HG02678 (cell line): ENCODE results near the gene RHBDF1.

Source experiments
- ATAC-seq: cut with Tn5 transposase; IDR thresholded peaks from one replicate; pipeline ENCODE4 v1.9.1; 2021; ENCODE audit warnings: mild to moderate bottlenecking, moderate library complexity; ENCODE audit not compliant: unreplicated experiment

Gene RHBDF1

GRCh38 chr16:72561-73548, at the start of gene RHBDF1:
Gene RHBDF1, minus strand, starts transcription at chr16:72631. Its CDS starts 7,616 bp downstream, at chr16:65015.
- ATAC-seq: no peak

- ATAC-seq: no peak
Measured at GRCh38 chr16:120756-121155, 48.3 kb upstream of the RHBDF1 start.

DNA sequence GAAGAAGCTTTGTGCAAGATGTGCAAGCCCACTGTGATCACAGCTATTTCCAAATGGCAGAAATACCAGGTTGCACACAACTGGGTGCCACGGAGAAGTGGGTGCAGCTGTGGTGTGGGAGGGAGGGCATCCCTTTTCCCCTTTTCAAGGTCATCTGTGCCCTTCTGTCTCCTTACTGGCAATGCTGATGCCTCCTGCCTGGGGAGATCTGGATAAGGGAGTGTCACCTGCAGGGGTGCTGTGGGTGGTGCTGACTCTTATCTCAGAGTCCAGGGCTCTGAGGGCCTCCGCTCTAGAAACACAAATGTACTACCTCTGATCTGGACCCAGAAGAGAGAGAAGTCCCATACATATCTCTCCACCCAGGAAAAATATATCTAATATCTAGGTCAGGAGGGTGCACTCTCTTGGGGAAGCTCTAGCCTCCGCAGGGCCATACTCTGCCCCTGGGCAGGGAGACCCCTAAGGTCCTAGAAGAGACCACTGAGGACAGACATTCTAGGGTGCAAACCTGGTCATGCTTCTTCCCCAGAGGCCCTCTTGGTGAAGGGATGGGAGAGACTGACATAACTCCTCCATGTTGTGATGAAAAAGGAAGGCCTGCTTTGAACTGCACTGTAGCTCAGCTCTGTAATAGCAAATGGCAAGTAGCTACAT, 47.5 kb upstream of the RHBDF1 start:
- ATAC-seq: no peak

DNA sequence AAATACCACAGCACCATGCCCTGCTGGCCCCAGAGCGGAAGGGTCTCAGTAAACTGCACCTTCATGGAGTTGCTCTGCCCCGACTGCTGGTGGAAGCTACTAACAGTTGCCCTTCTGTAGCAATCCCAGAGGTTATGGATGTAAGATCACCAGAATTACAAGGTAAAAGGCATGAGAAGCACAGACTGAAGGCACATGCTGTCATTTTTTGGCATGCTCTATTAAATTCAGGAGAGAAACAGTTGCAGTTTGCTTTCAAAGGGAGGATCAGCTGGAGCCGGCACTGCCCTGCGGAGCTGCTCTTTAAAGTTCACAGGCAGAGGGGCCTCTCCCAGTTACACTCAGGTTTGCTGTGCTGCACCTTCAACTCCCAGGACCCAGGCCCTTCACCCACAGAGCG, 46.9 kb upstream of the RHBDF1 start:
- no peak for ATAC-seq

DNA sequence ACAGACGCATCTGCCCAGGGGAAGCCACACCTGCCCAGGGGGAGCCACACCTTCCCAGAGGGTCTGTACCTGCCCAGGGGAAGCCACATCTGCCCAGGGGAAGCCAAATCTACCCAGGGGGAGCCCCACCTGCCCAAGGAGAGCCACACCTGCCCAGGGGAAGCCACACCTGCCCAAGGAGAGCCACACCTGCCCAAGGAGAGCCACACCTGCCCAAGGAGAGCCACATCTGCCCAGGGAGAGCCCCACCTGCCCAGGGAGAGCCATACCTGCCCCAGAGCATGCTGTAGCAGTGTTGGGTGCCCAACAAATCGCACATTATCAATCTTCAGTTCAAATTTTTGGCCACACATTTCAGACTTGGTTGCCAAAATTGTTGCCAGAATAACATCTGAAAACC, 46.4 kb upstream of the RHBDF1 start:
- ATAC-seq: no peak

DNA sequence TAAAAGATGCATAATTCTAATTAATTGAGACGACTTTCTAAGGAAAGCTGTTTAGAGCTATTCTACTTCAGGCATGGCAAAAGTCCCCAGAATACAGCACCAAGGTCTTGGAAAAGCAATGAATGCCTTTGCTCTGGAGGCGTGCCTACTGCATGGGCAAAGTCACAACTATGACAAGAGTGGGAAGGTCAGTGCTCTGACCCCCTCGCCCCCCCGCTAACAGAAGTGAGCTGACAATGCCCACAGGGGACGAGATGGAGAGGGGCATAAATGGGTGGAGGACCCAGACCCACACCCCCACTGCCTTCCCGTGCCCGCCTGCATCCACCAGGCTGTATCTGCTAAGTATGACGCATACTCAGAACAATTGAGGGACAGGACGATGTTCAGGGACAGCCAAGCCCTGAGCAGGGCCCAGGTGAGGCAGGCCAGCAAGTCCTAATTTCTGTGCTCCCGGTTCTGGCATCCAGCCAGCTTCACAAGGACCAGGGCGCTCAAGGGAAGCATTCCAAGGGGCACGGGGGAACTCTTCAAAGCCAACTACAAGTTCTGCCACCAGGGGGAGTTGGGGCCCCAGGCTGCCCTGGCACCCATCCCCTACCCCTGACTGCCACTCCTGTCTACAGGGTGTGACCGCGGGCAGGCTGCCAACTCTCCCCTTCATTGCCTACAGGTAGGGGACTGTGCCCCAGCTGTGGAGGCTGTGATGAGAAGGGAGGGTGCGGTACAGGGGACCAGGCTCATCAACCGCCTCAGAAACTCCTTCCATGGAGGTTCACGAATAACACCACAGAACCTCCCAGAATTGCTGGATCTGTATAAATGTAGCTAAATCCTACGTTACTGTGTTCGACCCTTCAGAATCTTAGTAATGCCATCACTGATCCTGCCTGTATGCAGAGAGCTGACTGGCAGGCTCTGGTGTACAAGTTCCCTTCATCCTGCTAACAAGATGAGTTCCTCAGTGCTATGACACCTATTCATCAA, 45.2 kb upstream of the RHBDF1 start:
- ATAC-seq: no peak

DNA sequence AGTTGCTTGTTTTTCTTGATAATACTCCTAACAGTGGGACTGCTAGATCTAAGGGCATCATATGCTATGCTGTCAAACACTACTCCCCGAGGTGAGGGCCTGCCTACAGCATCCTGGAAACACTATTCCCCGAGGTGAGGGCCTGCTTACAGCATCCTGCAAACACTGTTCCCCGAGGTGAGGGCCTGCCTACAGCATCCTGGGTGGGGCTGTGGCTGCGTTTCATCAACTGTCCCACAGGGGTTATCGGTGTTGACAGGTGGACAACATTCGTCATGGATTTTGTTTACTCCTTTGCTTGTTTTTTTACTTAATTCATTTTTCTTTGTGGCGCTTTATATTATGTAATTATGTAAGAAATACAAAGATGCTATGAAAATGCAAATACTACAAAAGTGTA, 43.6 kb upstream of the RHBDF1 start:
- no peak for ATAC-seq

GRCh38 chr16:114327-114726, 41.9 kb upstream of the RHBDF1 start:
- ATAC-seq: no peak

- no peak for ATAC-seq
Measured at GRCh38 chr16:112153-112840, 39.9 kb upstream of the RHBDF1 start.

- no peak for ATAC-seq
Measured at GRCh38 chr16:106623-107324, 34.3 kb upstream of the RHBDF1 start.

- no peak for ATAC-seq
Measured at GRCh38 chr16:105521-105920, 33.1 kb upstream of the RHBDF1 start.

GRCh38 chr16:104928-105327, 32.5 kb upstream of the RHBDF1 start:
- no peak for ATAC-seq

GRCh38 chr16:104355-104754, 31.9 kb upstream of the RHBDF1 start:
- no peak for ATAC-seq

DNA sequence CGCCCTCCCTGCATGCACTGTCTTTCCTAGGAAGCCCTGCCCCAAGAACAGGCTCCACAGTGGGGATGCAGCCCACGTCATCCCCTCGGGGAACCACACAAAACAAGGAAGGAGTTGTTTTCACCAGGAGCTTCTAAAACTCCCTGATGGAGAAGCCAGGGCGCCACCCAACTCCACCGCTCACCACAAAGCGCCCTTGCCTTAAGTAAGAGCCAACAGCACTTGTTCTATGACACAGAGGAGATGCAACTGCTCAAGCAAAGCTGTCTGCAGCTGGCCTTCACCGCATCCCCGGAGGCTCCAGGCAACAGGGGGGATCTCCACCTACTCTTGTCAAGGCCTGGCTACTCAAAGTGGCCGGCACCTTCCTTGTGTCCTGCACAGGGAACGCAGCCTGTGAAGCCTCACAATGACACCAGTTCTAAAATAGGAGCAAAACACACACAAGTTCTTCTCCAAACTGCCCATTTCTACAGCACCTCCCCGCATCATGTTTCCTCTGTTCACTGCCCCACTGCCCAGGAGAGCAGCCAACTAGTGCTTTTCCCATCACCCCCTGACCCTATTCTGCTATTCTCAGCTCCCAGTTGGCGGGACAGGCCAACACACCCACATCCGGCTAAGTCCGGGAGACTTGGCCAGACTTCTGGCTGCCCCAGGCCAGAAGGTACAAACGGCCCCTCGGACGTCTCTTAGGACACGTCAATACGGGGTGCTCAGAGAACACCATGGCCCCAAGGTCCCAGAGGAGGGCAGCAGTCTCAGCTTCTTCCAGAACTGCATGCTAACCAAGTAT, 29.8 kb upstream of the RHBDF1 start:
- no peak for ATAC-seq

GRCh38 chr16:101586-101985, 29.2 kb upstream of the RHBDF1 start:
- ATAC-seq: no peak

- no peak for ATAC-seq
Measured at GRCh38 chr16:100989-101388, 28.6 kb upstream of the RHBDF1 start.

- no peak for ATAC-seq
Measured at GRCh38 chr16:97822-98221, 25.4 kb upstream of the RHBDF1 start.

DNA sequence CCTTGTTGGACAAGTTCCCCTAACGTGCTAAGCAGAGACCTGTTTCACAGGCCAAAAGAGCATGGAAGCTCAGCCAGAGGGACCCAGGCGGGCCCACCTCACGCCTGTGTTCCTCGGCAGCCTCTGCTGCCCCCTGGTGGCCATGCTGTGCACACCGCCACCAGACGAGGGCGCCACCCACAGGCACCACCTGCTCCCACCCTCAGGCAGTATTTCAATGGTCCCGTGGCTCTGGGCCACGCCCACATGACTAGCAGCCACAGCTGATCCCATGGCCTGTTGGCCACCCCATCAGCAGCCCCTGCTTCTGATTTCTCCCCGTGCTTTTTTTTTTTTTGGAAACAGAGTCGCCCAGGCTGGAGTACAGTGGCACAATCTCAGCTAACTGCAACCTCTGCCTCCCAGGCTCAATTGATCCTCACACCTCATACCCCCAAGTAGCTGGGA, 24.5 kb upstream of the RHBDF1 start:
- peak; percentile 74 for ATAC-seq

DNA sequence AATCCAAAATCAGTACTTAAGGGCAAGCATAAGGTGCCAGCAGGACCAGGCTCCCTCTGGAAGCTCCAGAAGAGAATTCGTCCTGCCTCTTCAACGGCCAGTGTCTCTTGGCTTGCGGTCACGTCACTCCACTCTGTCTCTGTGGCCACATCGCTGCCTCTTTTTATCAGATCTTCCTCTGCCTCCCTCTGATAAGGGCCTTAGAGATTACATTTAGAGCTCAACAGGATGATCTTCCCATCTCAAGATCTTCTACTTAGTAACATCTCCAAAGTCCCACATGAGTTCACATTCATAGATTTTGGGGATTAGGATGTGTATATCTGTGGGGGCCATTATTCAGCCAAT, 22.5 kb upstream of the RHBDF1 start:
- ATAC-seq: no peak
